GM12878 (cell line): Measurements from ENCODE around the gene DNAJC4. TPM values are rescaled to one million over a fixed set of nuclear protein-coding genes. Genes with fewer than 3 reads are reported as not detected.

Source experiments
- ATF3 ChIP-seq: IDR thresholded peaks from 2 replicates; pipeline ENCODE4 v1.6.1; 2011; ENCODE audit warnings: low read depth, mild to moderate bottlenecking, low read length, moderate library complexity, borderline replicate concordance; ENCODE audit errors: extremely low read depth
- ATF7 ChIP-seq: fragments of 450-650 bp; IDR thresholded peaks from 2 replicates; pipeline ENCODE4 v1.6.1; 2016; ENCODE audit warnings: low read depth, mild to moderate bottlenecking
- BACH1 ChIP-seq: fragments of 450-650 bp; IDR thresholded peaks from 2 replicates; pipeline ENCODE4 v1.6.1; 2017; ENCODE audit warnings: mild to moderate bottlenecking, borderline replicate concordance
- CHD4 ChIP-seq: fragments of 200-600 bp; sonication (generic); IDR thresholded peaks from 2 replicates; pipeline ENCODE4 v1.6.1; 2016; ENCODE audit warnings: mild to moderate bottlenecking
- CUX1 ChIP-seq: IDR thresholded peaks from 2 replicates; pipeline ENCODE4 v1.6.1; 2012; ENCODE audit warnings: improper control_type of control experiment, low read depth, low read length; ENCODE audit not compliant: insufficient replicate concordance
- EP300 ChIP-seq, 2 experiments: fragments of 150-350 bp in 1 of 2; IDR thresholded peaks; 2 replicates each; pipeline ENCODE4 v1.6.1; 2011 to 2012; ENCODE audit warnings: low read depth in 2 of 2, low read length in 2 of 2, borderline replicate concordance in 1 of 2, improper control_type of control experiment in 1 of 2, inconsistent platforms in 1 of 2; ENCODE audit not compliant: control insufficient read depth in 1 of 2
- HCFC1 ChIP-seq: fragments of 150-350 bp; IDR thresholded peaks from 2 replicates; pipeline ENCODE4 v1.6.1; 2014; ENCODE audit warnings: low read length
- KLF5 ChIP-seq: fragments of 450-650 bp; IDR thresholded peaks from 2 replicates; pipeline ENCODE4 v1.6.1; 2014; ENCODE audit warnings: mild to moderate bottlenecking; ENCODE audit not compliant: partially characterized antibody
- SIX5 ChIP-seq: IDR thresholded peaks from 2 replicates; pipeline ENCODE4 v1.6.1; 2011; ENCODE audit warnings: mild to moderate bottlenecking, low read depth, low read length, moderate library complexity; ENCODE audit not compliant: severe bottlenecking
- SP1 ChIP-seq: IDR thresholded peaks from one replicate; pipeline ENCODE4 v1.6.1; 2011; ENCODE audit warnings: low read depth, low read length
- SRF ChIP-seq, 2 experiments: IDR thresholded peaks; 2 replicates each; pipeline ENCODE4 v1.6.1; 2011; ENCODE audit warnings: low read depth in 2 of 2, low read length in 2 of 2, mild to moderate bottlenecking in 1 of 2, moderate library complexity in 1 of 2
- TCF3 ChIP-seq: IDR thresholded peaks from 2 replicates; pipeline ENCODE4 v1.6.1; 2012; ENCODE audit warnings: low read depth, mild to moderate bottlenecking, low read length, borderline replicate concordance; ENCODE audit not compliant: insufficient read depth
- YBX1 ChIP-seq: fragments of 450-650 bp; IDR thresholded peaks from 2 replicates; pipeline ENCODE4 v1.6.1; 2016; ENCODE audit warnings: antibody characterized with exemption
- YY1 ChIP-seq: IDR thresholded peaks from 2 replicates; pipeline ENCODE4 v1.6.1; 2011; ENCODE audit warnings: low read depth, mild to moderate bottlenecking, low read length
- ZBED1 ChIP-seq: IDR thresholded peaks from 2 replicates; pipeline ENCODE4 v1.6.1; 2016; ENCODE audit warnings: borderline replicate concordance
- ZBTB40 ChIP-seq: fragments of 450-650 bp; IDR thresholded peaks from 2 replicates; pipeline ENCODE4 v1.6.1; 2016; ENCODE audit warnings: mild to moderate bottlenecking, moderate library complexity, borderline replicate concordance
- polyA plus RNA-seq, 11 experiments: library from polyadenylated mRNA; depleted of rRNA in 4 of 11; unstranded in 6 of 11; stranded (reverse) in 5 of 11; fragments of >200 nt; fragmentation: Nextera tagmentation in 4 of 11; fragmentation: Illumina TruSeq in 1 of 11; extraction: Ambion mirVana in 4 of 11; extraction: Trizol in 1 of 11; gene quantifications; 1 replicate in 1 of 11; 2 replicates in 10 of 11; pipeline versions ENCODE4 v1.2.1 to v1.2.3, GENCODE V29; 2011 to 2016; ENCODE audit warnings: inconsistent platforms in 2 of 11, missing spikeins in 2 of 11, low read depth in 1 of 11
- total RNA-seq, 4 experiments: library from RNA; depleted of rRNA in 3 of 4; stranded (reverse); fragments of >200 nt in 3 of 4; fragmentation: Illumina TruSeq in 1 of 4; extraction: Trizol in 1 of 4; gene quantifications; 2 replicates each; pipeline versions ENCODE4 v1.2.1 to v1.2.3, GENCODE V29; 2013 to 2021
- TF ChIP-seq, protein P1 (sequence below): fragments of 450-650 bp; IDR thresholded peaks from 2 replicates; pipeline ENCODE4 v1.6.1; 2018; ENCODE audit warnings: mild to moderate bottlenecking, low read depth, moderate library complexity; ENCODE audit not compliant: partially characterized antibody

DNAJC4 gene
- total and polyA plus RNA-seq, 10 of the 15 experiments (the other 5 are each of a cell fraction or from before 2014, with no cell fraction given), result 3.7 to 64.9 (median 30.1) TPM

- TF ChIP-seq EP300 (IDR thresholded peaks at IDR 0.05; ENCODE audit: borderline replicate concordance in 1 of 2, control insufficient read depth in 1 of 2, low read depth in 2 of 2, low read length in 2 of 2) (no peak), YBX1 (no peak), BACH1 (peak; percentile 74; the same call in 1 of the 2 replicates), SRF (IDR thresholded peaks at IDR 0.05; ENCODE audit: low read depth in 2 of 2, low read length in 2 of 2) (peak; percentile 68 to 85), ZBTB40 (peak; percentile 99), ATF3 (no peak), ZBED1 (peak; percentile 83), CHD4 (no peak), SP1 (peak; percentile 63), KLF5 (no peak), SIX5 (peak; percentile 91), YY1 (peak; percentile 100), TCF3 (peak; percentile 5; the same call in 1 of the 2 replicates), HCFC1 (peak; percentile 94), ATF7 (peak; percentile 83), CUX1 (peak; percentile 51)
- TF ChIP-seq, protein P1, sequence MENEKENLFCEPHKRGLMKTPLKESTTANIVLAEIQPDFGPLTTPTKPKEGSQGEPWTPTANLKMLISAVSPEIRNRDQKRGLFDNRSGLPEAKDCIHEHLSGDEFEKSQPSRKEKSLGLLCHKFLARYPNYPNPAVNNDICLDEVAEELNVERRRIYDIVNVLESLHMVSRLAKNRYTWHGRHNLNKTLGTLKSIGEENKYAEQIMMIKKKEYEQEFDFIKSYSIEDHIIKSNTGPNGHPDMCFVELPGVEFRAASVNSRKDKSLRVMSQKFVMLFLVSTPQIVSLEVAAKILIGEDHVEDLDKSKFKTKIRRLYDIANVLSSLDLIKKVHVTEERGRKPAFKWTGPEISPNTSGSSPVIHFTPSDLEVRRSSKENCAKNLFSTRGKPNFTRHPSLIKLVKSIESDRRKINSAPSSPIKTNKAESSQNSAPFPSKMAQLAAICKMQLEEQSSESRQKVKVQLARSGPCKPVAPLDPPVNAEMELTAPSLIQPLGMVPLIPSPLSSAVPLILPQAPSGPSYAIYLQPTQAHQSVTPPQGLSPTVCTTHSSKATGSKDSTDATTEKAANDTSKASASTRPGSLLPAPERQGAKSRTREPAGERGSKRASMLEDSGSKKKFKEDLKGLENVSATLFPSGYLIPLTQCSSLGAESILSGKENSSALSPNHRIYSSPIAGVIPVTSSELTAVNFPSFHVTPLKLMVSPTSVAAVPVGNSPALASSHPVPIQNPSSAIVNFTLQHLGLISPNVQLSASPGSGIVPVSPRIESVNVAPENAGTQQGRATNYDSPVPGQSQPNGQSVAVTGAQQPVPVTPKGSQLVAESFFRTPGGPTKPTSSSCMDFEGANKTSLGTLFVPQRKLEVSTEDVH, result peak; percentile 97
These were observed 39.3 kb downstream of the DNAJC4 start (continued) for GRCh38 chr11:64269540-64270220.
